Stimulated activated CD8-positive, alpha-beta memory T cell treated with anti-CD3 and anti-CD28 coated beads, Interleukin-4, amount 100 ng/mL, for 24 hours (primary cell): Measurements from ENCODE around the gene CPHXL.

Source experiments
- DNase-seq: peaks from one replicate; pipeline ENCODE4 v3.0.0-alpha.2; 2020; ENCODE audit warnings: low read depth

CPHXL gene

GRCh38 chr16:75726390-75726789 lies at the start of gene CPHXL:
Gene CPHXL (minus strand): TSS chr16:75726490. CDS start chr16:75726442, 48 bp downstream.
- no peak for DNase-seq

- DNase-seq: no peak
These were observed 47.9 kb upstream of the CPHXL start for GRCh38 chr16:75774197-75774596.

GRCh38 chr16:75770051-75770450 lies 43.8 kb upstream of the CPHXL start:
- DNase-seq: no peak

GRCh38 chr16:75764154-75764768 lies 38.0 kb upstream of the CPHXL start:
- DNase-seq: peak; percentile 10

GRCh38 chr16:75763204-75763603 lies 36.9 kb upstream of the CPHXL start:
- DNase-seq: no peak

- DNase-seq: no peak
These were observed 36.5 kb upstream of the CPHXL start for GRCh38 chr16:75762746-75763145.

GRCh38 chr16:75761108-75761507 lies 34.8 kb upstream of the CPHXL start:
- DNase-seq: no peak

GRCh38 chr16:75760018-75760519 lies 33.8 kb upstream of the CPHXL start:
- DNase-seq: no peak

GRCh38 chr16:75758215-75758614 lies 31.9 kb upstream of the CPHXL start:
- DNase-seq: no peak

GRCh38 chr16:75754141-75754540 lies 27.9 kb upstream of the CPHXL start:
- no peak for DNase-seq

- DNase-seq: no peak
These were observed 24.2 kb upstream of the CPHXL start for GRCh38 chr16:75750528-75750927.

DNA sequence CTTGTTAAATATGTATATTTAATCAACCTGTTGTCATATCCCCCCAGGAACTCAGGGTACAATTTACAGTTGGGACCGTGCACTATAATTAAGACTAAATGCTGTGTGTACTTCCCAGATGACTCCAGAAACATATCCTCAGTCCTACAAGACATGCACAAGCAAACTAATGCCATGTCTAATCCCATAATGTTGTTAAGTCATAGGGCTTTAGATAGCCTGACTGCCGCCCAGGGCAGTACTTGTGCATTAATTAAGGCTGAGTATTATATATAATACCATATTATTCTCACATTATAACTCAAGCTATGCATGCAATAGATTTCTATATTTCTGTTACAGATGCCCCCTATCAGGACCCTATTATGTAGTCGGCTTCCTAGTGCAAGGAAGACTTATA lies 20.1 kb upstream of the CPHXL start:
- DNase-seq: no peak

GRCh38 chr16:75745823-75746222 lies 19.5 kb upstream of the CPHXL start:
- no peak for DNase-seq

- no peak for DNase-seq
These were observed 19.0 kb upstream of the CPHXL start for GRCh38 chr16:75745242-75745641.

- no peak for DNase-seq
These were observed 16.2 kb upstream of the CPHXL start for GRCh38 chr16:75742424-75743047.

DNA sequence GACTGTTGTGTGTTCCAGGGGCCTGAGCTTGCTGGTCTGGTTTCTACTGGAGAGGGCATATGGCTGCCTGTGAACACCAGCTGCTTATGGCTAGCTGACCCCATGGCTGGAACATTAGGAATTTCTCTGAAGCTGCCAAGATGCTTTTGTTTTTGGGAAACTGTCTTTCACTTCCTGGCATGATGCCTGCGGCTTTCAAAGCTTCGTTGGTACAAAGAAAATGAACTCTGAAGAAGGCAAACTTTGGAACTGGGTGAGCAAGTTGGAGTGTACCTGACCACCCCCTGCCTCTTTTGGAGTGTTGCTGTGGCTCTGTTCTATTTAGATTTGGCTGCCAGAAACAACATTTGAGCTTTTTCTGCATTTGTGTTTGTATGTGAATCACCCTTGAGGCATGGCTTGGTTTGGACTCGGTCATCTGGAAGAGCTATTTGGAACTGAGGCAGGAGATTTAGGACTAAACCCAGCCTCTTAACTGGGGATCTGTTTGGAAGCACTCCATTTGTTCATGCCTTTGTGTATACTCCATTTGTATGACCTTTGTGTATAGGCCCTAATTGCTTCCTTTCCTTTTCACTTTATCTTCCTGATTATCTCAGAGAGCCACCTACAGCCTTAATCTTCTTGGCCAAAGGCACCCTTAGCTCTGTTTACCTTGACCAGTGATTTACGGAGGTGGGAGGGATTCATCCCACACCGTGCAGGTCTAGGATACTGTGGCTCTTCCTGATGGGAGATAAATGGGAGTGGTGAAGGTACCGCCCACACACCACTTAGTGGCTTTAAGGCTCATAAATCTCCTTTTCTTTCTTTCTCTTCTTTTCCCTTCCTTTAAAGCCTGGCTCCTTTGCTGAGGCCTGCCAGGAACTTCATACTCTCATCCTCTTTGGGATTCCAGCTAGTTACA lies 7.3 kb upstream of the CPHXL start:
- no peak for DNase-seq

- no peak for DNase-seq
These were observed 6.6 kb upstream of the CPHXL start for GRCh38 chr16:75732871-75733270.

GRCh38 chr16:75727221-75727620 lies 931 bp upstream of the CPHXL start:
- no peak for DNase-seq

DNA sequence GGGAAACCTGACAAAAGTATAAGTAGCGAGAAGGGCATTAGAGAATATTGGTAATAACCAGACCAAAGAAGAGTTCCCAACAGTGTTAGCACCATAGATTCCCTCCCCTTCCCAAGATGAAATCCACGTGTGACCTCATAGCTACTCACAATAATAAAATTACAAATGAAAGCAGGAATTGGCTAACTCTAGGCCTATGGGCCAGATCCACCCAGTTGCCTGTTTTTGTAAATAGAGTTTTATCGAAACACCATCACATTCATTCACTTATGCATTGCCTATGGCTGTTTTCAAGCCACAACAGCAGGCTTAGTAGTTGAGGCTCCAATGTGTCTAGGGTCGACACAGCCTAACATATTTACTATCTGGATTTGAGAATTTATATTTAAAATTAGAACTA lies 7.8 kb downstream of the CPHXL start:
- DNase-seq: no peak

- DNase-seq: no peak
These were observed 11.6 kb downstream of the CPHXL start for GRCh38 chr16:75714661-75715060.

DNA sequence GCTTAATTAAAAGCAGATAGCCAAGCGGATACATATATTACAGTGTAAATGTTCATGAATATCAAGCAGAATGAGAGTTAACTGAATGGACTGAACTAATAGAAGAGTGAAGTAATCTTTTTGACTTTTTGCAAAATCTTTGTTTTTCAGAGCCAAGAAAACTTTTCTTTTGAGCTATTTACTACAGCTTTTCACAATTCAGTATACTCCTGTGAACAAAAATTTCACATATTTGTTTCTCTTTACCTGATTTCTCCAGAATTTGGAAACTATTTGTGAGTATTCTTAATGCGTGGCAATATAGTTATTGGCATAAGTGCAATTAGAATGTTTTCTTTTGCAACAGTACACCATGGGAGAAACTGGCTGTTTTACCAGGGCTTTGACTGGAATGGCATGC lies 15.9 kb downstream of the CPHXL start:
- DNase-seq: no peak

- no peak for DNase-seq
These were observed 23.0 kb downstream of the CPHXL start for GRCh38 chr16:75703306-75703705.

DNA sequence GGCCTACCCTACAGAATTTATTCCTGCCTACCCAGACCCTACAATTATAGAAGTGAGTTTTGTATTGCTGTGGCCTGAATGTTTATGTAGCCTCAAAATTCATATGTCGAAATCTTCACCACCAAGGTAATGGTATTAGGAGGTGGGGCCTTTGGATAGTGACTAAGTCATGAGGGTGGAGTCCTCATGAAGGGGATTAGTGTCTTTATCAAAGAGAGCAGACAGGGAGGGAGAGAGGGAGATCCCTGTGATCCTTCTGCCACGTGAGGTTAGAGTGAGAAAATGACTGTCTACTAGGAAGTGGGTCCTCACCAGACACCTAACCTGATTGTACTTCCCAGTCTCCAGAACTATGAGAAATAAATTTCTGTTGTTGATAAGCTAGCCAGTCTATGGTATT lies 24.0 kb downstream of the CPHXL start:
- DNase-seq: no peak
